Common myeloid progenitor, CD34-positive (primary cell): Measurements from ENCODE around the gene DFFB.

Source experiments
- CTCF ChIA-PET: fragments of 350-600 bp; sonication (Branson Sonifier 250); formaldehyde crosslinking; loops from one replicate; lab custom pipeline; 2021; ENCODE audit warnings: antibody characterized with exemption; lab: Charles Lee
- POLR2A ChIA-PET: fragments of 350-600 bp; sonication (Branson Sonifier 250); formaldehyde crosslinking; loops from one replicate; lab custom pipeline; 2021; ENCODE audit warnings: antibody characterized with exemption; lab: Charles Lee
- DNase-seq, 3 donors: peaks; one replicate each; pipeline versions ENCODE4 v3.0.0 to v3.0.0-alpha.2; 2013
- H3K27ac ChIP-seq, 2 experiments: 1 replicate in 1 of 2; 2 replicates in 1 of 2; pipeline ENCODE4 v1.7.0; 2013; ENCODE audit warnings: inconsistent platforms in 2 of 2, low read length in 2 of 2, mild to moderate bottlenecking in 2 of 2, low read depth in 1 of 2, moderate library complexity in 1 of 2; ENCODE audit not compliant: severe bottlenecking in 2 of 2, insufficient read depth in 1 of 2, poor library complexity in 1 of 2
- H3K27me3 ChIP-seq, 5 experiments: replicated peaks in 2 of 5; 1 replicate in 3 of 5; 2 replicates in 2 of 5; pipeline versions ENCODE4 v1.6.1 to v1.7.0; 2013; ENCODE audit warnings: low read length in 4 of 5, mild to moderate bottlenecking in 2 of 5, moderate library complexity in 2 of 5, inconsistent platforms in 1 of 5; ENCODE audit not compliant: insufficient read depth in 5 of 5, control insufficient read depth in 4 of 5
- H3K36me3 ChIP-seq, 4 experiments: 1 replicate in 2 of 4; 2 replicates in 2 of 4; pipeline versions ENCODE4 v1.6.1 to v1.7.0; 2013; ENCODE audit warnings: low read length in 3 of 4, control low read depth in 1 of 4, mild to moderate bottlenecking in 1 of 4; ENCODE audit not compliant: control insufficient read depth in 4 of 4, insufficient read depth in 4 of 4
- H3K4me1 ChIP-seq, 4 experiments: 1 replicate in 3 of 4; 2 replicates in 1 of 4; pipeline versions ENCODE4 v1.6.1 to v1.7.1; 2013; ENCODE audit warnings: low read length in 3 of 4, mild to moderate bottlenecking in 3 of 4, control low read depth in 1 of 4, inconsistent platforms in 1 of 4, moderate library complexity in 1 of 4; ENCODE audit not compliant: control insufficient read depth in 4 of 4, insufficient read depth in 4 of 4; ENCODE audit errors: control extremely low read depth in 1 of 4
- H3K4me3 ChIP-seq, 7 experiments: 1 replicate in 4 of 7; 2 replicates in 3 of 7; pipeline versions ENCODE4 v1.5.1 to v1.7.0; 2013; ENCODE audit warnings: mild to moderate bottlenecking in 7 of 7, low read length in 6 of 7, moderate library complexity in 6 of 7, inconsistent platforms in 2 of 7, low read depth in 2 of 7, control low read depth in 1 of 7; ENCODE audit not compliant: insufficient read depth in 4 of 7, control insufficient read depth in 1 of 7; ENCODE audit errors: extremely low read depth in 1 of 7
- H3K9me3 ChIP-seq, 5 experiments: 1 replicate in 4 of 5; 2 replicates in 1 of 5; pipeline versions ENCODE4 v1.6.1 to v1.7.1; 2013; ENCODE audit warnings: low read length in 4 of 5, mild to moderate bottlenecking in 2 of 5, inconsistent platforms in 1 of 5, low read depth in 1 of 5, moderate library complexity in 1 of 5; ENCODE audit not compliant: control insufficient read depth in 4 of 5, insufficient read depth in 2 of 5; ENCODE audit errors: control extremely low read depth in 1 of 5
- WGBS: methylation state at CpG from one replicate; pipeline ENCODE4 v1.1.5; 2013; ENCODE audit not compliant: insufficient coverage; 5-methylcytosine and 5-hydroxymethylcytosine counted together

Gene DFFB

GRCh38 chr1:3898475-3898735 lies 41.1 kb downstream of the DFFB start:
- Histone ChIP-seq H3K4me1 (peaks cover 0 to 28% (median 25%) of the 10 kb centered on the region in 4 experiments), H3K9me3 (peaks cover 0 to 11% (median 6%) of the 10 kb centered on the region in 5 experiments), H3K27ac (no peak overlapping the region), H3K4me3 (no peak overlapping the region), H3K27me3 (no peaks in the 10 kb centered on the region), H3K36me3 (peaks cover 0 to 21% (median 16%) of the 10 kb centered on the region in 4 experiments)
- DNase-seq, result no peak
- CTCF ChIA-PET, result interaction anchor here (1.8 to 3.0 kb wide), 2 partner anchors 13 to 41 kb away, joined by 4 to 16 read pairs; partner anchors contain the start of genes CEP104 and DFFB
- POLR2A ChIA-PET, result no interaction called here

- ChIA-PET CTCF (interaction anchor here (1.0 to 3.0 kb wide), 6 partner anchors 8 to 44 kb away, joined by 3 to 16 read pairs (median 6); partner anchors contain the start of genes CEP104 and DFFB), POLR2A (interaction anchor here (1.5 to 1.8 kb wide), 2 partner anchors 8 to 42 kb away, joined by 5 to 8 read pairs; partner anchors contain the start of genes CEP104 and DFFB)
- H3K27me3 ChIP-seq, result no peaks in the 10 kb centered on the region
- peaks cover 0 to 11% (median 6%) of the 10 kb centered on the region in 5 experiments for H3K9me3 ChIP-seq
- peaks cover 0 to 21% (median 15%) of the 10 kb centered on the region in 4 experiments for H3K36me3 ChIP-seq
- H3K4me3 ChIP-seq, result peak overlapping the region; percentile 67 to 95 (median 86)
- DNase-seq, result no peak
- H3K4me1 ChIP-seq, result peaks cover 1 to 36% (median 32%) of the 10 kb centered on the region in 4 experiments
- H3K27ac ChIP-seq, result peak overlapping the region; percentile 85 to 95
- WGBS, result 41% methylated on average over 8 of the region's 10 CpGs
These were observed 41.9 kb downstream of the DFFB start for GRCh38 chr1:3898994-3899753.

DNA sequence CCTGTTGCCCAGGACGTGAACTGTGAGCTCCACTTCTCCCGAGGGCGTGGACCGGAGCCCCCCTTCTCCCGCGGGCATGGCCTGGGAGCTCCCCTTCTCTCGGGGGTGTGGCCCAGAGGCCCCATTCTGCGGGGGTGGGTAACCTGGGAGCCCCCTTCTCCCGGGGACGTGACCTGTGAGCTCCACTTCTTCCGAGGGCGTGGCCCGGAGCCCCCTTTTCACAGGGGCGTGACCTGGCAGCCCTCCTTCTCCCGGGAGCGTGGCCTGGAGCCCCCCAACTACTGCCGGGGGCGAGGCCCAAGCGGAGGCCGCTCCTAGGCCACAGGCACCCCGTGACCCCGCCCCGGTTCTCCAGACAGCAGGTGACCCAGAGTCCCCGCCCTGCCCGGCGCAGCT lies 42.5 kb downstream of the DFFB start:
- Histone ChIP-seq H3K4me3 (peak overlapping the region; percentile 67 to 95 (median 86)), H3K27ac (peak overlapping the region; percentile 85 to 95), H3K4me1 (peaks cover 1 to 39% (median 36%) of the 10 kb centered on the region in 4 experiments), H3K9me3 (peaks cover 0 to 11% (median 6%) of the 10 kb centered on the region in 5 experiments), H3K27me3 (no peaks in the 10 kb centered on the region), H3K36me3 (peaks cover 0 to 19% (median 12%) of the 10 kb centered on the region in 4 experiments)
- ChIA-PET CTCF (interaction anchor here (1.0 to 3.0 kb wide), 7 partner anchors 9 to 106 kb away, joined by 3 to 16 read pairs (median 4); partner anchors contain the start of genes CEP104 and DFFB), POLR2A (interaction anchor here (1.0 to 1.8 kb wide), 3 partner anchors 9 to 43 kb away, joined by 4 to 8 read pairs (median 5); partner anchors contain the start of genes CEP104 and DFFB)
- peak; percentile 69 to 80 (median 71) for DNase-seq
- WGBS, result 0% methylated on average over 24 of the region's 26 CpGs

GRCh38 chr1:3900150-3900968 lies 43.1 kb downstream of the DFFB start, which contains the start of gene C1orf174:
Gene C1orf174 (minus strand): TSS chr1:3900272. CDS start chr1:3900186, 86 bp downstream.
- peak within 1 kb of the TSS; percentile 85 to 95 for H3K27ac ChIP-seq
- no peaks in the 10 kb centered on the region for H3K27me3 ChIP-seq
- POLR2A ChIA-PET, result interaction anchor here (0.7 to 1.8 kb wide), 4 partner anchors 9 to 43 kb away, joined by 4 to 8 read pairs (median 5); partner anchors contain the start of genes CEP104 and DFFB
- 0% methylated on average over 37 of the region's 58 CpGs for WGBS
- H3K36me3 ChIP-seq, result peaks cover 0 to 13% (median 6%) of the 10 kb centered on the region in 4 experiments
- peak; percentile 100 for DNase-seq
- peaks cover 0 to 11% (median 6%) of the 10 kb centered on the region in 5 experiments for H3K9me3 ChIP-seq
- CTCF ChIA-PET, result interaction anchor here (1.0 to 3.0 kb wide), 7 partner anchors 9 to 107 kb away, joined by 3 to 16 read pairs (median 4); partner anchors contain the start of genes CEP104 and DFFB
- peak within 1 kb of the TSS; percentile 76 to 95 (median 88) for H3K4me3 ChIP-seq
- peaks cover 1 to 39% (median 36%) of the 10 kb centered on the region in 4 experiments for H3K4me1 ChIP-seq

DNA sequence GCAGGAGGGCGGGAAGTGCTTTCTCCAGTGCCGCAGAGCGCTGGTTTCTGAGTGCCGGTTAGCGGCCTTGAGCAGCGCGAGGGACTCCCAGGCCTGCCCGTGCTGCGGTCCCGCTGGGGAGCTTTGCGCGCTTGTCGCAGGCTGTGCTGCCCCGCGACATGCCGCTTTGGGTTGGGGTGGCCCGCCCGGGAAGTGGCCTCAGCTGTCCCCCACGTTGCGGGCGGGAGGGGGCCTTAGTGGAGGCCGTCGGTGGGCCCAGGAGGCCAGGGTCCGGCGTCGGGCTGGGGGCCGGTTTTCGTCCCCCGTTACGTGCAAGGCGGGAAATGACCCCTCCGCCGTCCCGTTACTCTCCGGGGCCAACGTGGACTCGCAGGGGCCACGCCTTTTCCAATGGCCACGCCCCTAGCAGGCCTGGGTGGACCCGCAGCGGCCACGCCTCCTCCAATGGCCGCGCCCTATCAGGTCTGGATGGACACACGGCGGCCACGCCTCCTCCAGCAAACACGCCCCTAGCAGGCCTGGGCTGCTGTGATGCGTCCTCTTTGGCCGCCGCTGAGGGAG lies 43.8 kb downstream of the DFFB start:
- Histone ChIP-seq H3K4me3 (peak overlapping the region; percentile 69 to 95 (median 88)), H3K36me3 (peaks cover 0 to 8% (median 2%) of the 10 kb centered on the region in 4 experiments), H3K4me1 (peaks cover 1 to 39% (median 36%) of the 10 kb centered on the region in 4 experiments), H3K27me3 (no peaks in the 10 kb centered on the region), H3K27ac (peak overlapping the region in 1 of 2 experiments; percentile 95), H3K9me3 (peaks cover 0 to 11% (median 6%) of the 10 kb centered on the region in 5 experiments)
- DNase-seq, result peak; percentile 88 to 89 (median 89)
- under 1% methylated on average over 38 of the region's 51 CpGs for WGBS
- ChIA-PET POLR2A (interaction anchor here (0.7 to 1.8 kb wide), 3 partner anchors 10 to 43 kb away, joined by 4 to 8 read pairs (median 5); no protein-coding TSS in a partner anchor), CTCF (interaction anchor here (1.2 to 3.0 kb wide), 2 partner anchors 44 to 107 kb away, joined by 4 to 16 read pairs; partner anchors contain the start of genes CEP104 and DFFB)

DNA sequence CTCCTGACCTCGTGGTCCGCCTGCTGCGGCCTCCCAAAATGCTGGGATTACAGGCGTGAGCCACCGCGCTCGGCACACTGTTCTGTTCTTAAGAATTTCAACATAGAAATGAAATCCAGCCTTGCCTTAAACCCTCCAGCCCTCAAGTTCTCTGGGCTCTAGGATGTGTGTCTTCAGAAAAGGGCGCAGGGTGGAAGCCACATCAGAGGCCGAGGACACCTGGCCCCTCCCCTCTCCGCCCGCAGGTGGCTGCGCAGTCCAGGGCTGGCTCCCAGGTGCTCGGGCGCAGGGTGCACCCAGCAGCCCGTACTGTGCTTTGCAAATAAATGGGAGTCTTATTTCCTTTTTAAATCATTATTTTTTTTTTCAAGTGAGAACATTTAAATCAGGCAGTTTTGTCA lies 44.8 kb downstream of the DFFB start:
- ChIA-PET POLR2A (no interaction called here), CTCF (interaction anchor here (2.4 kb wide), 1 partner anchor 44 kb away, joined by 11 read pairs; the partner anchor contains the start of gene DFFB)
- no peaks in the 10 kb centered on the region for H3K27me3 ChIP-seq
- H3K4me1 ChIP-seq, result peaks cover 1 to 38% (median 34%) of the 10 kb centered on the region in 4 experiments
- no peak for DNase-seq
- H3K4me3 ChIP-seq, result no peak overlapping the region
- H3K27ac ChIP-seq, result no peak overlapping the region
- H3K9me3 ChIP-seq, result peaks cover 0 to 11% (median 3%) of the 10 kb centered on the region in 5 experiments
- 98% methylated on average over 8 of the region's 15 CpGs for WGBS
- peaks cover 0 to 2% (median 0%) of the 10 kb centered on the region in 4 experiments for H3K36me3 ChIP-seq
